Activated naive CD4-positive, alpha-beta T cell treated with Interleukin-2 at 50 U/mL for 16 hours (primary cell): Measurements from ENCODE around the gene IL4.

ENCODE experiments used
- DNase-seq: peaks from one replicate; pipeline ENCODE4 v3.0.0-alpha.2; 2020

Gene IL4

DNA sequence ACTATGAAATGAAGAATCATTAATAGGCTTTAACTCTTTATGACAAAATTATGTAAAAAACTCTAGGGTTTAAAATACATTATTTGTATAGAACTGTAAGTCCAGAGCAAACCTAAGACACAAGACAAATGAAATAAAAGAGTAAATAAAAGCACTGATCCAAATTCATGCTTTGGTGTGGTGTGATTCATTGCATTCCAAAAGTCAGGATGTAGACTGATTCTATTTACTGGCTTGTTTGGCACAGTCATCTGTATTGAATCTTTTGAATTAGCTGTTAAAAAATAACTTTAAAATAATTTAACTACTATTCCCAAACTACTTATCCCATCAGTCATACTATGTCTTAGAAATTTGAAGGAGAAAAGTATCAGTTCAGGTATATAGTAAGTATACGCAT is 31.1 kb downstream of the IL4 start:
- DNase-seq: no peak

DNA sequence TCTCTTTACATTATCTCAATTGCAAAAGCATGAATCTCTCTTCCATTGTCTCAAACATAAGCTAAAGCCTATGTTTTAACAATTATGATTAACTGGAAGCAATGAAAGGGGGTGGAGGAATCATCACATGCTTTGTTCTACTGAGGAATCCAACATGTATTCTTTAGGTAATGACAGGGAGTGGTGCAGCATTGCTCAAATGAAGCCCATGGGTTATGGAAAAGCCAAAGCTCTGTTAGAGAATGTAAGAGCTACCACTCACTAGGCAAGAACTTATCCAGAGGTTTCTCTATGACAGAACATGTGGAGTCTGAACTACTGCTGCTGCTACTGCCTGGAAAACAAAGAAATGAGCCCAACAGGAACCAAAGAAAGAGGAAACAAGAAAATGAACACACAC is 34.9 kb downstream of the IL4 start:
- no peak for DNase-seq

DNA sequence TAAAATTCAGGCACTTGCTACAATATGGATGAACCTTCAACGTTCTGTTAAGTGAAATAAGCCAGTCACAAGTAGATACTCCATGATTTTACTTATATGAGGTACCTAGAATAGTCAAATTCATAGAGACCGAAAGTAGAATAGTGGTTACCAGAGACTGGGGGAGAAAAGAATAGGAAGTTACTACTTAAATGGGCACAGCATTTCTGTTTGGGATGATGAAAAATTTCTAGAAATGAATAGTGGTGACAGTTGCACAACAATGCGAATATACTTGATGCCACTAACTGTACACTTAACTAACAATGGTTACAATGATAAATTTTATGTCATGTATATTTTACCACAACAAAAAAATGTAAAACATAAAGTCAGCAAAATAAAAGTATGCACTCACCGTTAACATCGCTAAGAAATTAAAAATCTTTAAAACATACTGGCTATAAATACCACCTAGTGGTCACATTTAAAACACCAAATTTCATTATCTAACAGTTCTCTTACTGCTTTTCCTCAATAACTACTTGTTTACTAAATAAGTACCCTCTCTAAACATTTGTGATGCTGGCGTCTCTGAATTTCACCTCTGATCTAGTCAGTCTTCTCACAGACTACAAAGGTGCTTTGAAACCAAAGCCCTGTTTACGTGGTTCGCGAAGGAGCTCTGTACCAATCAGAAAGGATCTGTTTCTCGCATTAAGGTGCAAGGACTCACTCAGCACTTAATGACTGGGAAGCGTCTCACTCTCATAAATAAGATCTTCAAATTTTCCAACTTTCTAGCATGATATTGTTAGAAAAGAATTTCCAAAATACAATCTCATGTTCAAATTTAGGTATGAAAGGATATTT is 40.9 kb downstream of the IL4 start:
- DNase-seq: no peak

DNA sequence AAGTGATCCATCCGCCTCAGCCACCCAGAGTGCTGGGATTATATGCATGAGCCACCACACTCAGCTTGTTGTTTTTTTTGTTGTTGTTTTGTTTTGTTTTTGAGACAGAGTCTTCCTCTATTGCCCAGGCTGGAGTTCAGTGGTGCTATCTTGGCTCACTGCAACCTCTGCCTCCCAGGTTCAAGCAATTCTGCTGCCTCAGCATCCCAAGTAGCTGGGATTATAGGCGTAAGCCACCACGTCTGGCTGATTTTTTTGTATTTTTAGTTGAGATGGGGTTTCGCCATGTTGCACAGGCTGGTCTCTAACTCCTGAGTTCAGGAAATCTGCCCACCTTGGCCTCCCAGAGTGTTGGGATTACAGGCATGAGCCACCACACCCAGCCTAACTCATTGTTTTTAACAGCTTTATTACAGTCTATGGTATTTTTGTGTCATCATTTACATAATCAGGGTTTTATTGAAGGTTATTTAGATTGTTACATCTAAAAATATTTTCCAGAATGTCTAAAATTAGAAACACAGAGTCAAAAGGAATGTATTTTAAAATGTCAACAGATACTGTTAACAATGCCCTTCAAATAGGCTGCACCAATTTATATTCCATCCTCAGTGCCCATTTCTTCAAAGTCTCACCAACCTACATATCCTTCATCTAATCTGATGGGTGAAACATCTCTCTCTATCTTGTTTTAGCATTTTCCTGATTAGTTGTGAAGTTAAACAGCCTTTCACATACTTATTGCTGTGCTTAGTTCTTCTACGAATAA is 44.9 kb downstream of the IL4 start:
- no peak for DNase-seq

DNA sequence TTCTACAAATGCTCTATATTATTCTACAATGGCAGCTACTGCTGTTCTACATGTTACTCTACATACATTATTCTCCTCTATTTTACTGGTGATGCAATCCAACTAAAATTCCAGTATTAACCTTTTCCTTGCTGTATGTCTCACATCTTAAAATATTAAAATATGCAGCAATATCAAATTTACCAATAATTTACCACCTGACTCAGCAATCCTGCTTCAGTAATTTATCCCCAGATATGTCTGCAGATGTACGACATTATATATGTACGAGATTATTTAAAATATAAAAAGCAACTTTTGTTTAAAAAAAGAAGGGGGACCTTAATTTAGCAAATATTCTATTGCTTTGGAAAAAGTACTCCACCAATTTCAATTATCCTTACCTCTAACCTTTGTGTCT is 52.0 kb downstream of the IL4 start:
- DNase-seq: no peak

DNA sequence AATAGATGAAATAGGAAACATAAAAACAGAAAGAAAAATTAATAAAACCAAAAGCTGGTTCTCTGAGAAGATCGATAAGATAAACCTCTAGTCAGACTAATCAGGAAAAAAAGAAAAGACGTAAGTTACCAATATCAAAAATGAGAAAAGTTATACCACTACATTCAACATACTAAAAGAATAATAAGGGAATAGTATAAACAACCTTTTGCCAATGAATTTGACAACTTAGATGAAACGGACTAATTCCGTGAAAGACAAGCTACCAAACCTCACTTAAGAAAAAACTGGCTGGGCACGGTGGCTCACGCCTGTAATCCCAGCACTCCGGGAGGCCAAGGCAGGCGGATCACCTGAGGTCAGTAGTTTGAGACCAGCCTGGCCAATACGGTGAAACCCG is 56.1 kb downstream of the IL4 start:
- no peak for DNase-seq
